Measurements from ENCODE around the gene KLF6. TPM values are rescaled to one million over a fixed set of nuclear protein-coding genes. Genes with fewer than 3 reads are reported as not detected.
A peak's percentile ranks its signal among the peaks of the same experiment; 100 is the strongest.

KLF6 gene
- total and polyA plus RNA-seq, 9 of the 15 experiments (the other 6 are each of a cell fraction or from before 2014, with no cell fraction given): 3.2 to 23.9 (median 8.0) TPM

DNA sequence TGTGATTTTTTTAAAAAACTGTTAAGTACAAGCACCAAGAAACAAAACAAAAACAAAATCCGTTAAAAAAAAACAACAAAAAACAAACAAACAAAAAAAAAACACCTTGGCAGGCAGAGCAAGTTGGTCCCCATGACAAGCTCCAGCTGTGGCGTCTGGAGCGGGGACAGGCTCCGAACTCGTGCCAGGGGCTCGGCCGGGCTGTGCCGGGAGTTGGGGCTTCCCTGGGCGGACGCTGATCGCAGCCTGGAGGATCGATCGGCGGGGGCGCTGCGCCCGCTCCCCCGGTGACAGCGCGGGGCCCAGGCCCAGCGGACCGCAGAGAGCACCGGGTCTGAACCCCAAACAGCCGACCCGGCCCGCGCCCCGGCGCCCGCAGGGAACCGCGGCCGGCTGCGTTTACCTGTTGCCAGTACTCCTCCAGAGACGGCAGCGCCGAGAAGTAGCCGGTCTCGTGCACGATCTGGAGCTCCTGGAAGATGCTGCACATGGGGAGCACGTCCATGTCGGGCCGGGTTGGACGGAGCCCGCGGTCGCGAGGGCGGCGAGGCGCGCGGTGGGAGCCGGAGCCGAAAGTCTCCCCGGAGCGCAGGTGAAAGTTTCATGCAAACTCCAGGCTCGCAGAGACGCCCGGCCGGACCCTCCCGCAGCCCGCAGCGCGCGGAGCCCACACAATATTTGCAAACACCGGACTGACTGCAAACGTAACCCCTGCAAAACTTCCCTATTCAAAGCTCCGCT is at the start of gene KLF6 (continued):
- TF ChIP-seq, protein P1, sequence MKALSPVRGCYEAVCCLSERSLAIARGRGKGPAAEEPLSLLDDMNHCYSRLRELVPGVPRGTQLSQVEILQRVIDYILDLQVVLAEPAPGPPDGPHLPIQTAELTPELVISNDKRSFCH (CRISPR knock-in tag; IDR thresholded peaks at IDR 0.05): no peak
- TF ChIP-seq, protein P1 (tag; IDR thresholded peaks at IDR 0.05): no peak
- TF ChIP-seq, protein P2, sequence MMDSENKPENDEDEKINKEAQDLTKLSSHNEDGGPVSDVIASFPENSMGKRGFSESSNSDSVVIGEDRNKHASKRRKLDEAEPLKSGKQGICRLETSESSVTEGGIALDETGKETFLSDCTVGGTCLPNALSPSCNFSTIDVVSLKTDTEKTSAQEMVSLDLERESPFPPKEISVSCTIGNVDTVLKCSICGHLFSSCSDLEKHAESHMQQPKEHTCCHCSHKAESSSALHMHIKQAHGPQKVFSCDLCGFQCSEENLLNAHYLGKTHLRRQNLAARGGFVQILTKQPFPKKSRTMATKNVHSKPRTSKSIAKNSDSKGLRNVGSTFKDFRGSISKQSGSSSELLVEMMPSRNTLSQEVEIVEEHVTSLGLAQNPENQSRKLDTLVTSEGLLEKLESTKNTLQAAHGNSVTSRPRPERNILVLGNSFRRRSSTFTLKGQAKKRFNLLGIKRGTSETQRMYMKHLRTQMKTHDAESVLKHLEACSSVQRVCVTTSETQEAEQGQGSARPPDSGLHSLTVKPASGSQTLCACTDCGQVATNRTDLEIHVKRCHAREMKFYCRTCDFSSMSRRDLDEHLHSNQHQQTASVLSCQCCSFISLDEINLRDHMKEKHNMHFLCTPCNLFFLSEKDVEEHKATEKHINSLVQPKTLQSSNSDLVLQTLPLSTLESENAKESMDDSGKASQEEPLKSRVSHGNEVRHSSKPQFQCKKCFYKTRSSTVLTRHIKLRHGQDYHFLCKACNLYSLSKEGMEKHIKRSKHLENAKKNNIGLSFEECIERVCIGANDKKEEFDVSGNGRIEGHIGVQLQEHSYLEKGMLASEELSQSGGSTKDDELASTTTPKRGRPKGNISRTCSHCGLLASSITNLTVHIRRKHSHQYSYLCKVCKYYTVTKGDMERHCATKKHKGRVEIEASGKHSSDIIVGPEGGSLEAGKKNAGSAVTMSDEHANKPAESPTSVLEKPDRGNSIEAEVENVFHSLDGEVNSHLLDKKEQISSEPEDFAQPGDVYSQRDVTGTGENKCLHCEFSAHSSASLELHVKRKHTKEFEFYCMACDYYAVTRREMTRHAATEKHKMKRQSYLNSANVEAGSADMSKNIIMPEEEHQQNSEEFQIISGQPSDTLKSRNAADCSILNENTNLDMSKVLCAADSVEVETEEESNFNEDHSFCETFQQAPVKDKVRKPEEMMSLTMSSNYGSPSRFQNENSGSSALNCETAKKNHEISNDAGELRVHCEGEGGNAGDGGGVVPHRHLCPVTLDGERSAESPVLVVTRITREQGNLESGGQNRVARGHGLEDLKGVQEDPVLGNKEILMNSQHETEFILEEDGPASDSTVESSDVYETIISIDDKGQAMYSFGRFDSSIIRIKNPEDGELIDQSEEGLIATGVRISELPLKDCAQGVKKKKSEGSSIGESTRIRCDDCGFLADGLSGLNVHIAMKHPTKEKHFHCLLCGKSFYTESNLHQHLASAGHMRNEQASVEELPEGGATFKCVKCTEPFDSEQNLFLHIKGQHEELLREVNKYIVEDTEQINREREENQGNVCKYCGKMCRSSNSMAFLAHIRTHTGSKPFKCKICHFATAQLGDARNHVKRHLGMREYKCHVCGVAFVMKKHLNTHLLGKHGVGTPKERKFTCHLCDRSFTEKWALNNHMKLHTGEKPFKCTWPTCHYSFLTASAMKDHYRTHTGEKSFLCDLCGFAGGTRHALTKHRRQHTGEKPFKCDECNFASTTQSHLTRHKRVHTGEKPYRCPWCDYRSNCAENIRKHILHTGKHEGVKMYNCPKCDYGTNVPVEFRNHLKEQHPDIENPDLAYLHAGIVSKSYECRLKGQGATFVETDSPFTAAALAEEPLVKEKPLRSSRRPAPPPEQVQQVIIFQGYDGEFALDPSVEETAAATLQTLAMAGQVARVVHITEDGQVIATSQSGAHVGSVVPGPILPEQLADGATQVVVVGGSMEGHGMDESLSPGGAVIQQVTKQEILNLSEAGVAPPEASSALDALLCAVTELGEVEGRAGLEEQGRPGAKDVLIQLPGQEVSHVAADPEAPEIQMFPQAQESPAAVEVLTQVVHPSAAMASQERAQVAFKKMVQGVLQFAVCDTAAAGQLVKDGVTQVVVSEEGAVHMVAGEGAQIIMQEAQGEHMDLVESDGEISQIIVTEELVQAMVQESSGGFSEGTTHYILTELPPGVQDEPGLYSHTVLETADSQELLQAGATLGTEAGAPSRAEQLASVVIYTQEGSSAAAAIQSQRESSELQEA (IDR thresholded peaks at IDR 0.05; ENCODE audit: low read depth): no peak
- TF ChIP-seq L3MBTL2 (IDR thresholded peaks at IDR 0.05) (peak; percentile 54; the same call in 1 of the 2 replicates), PHF20 (IDR thresholded peaks at IDR 0.05; ENCODE audit: partially characterized antibody) (peak; percentile 26), ETV5 (CRISPR knock-in tag; IDR thresholded peaks at IDR 0.05; ENCODE audit: low read depth) (no peak; the same call in 1 of the 2 replicates), EP400 (IDR thresholded peaks at IDR 0.05) (peak; percentile 61; the same call in 1 of the 2 replicates), PHF8 (IDR thresholded peaks at IDR 0.05; ENCODE audit: borderline replicate concordance, low read length) (peak; percentile 64; the same call in 1 of the 2 replicates), KDM5B (IDR thresholded peaks at IDR 0.05; ENCODE audit: insufficient replicate concordance, low read depth, low read length) (no peak), POLR2A (conservative IDR thresholded peaks at IDR 0.05) (0 out of 2 replicates have a peak, but pooled peaks have one; percentile 17), KHSRP (IDR thresholded peaks at IDR 0.05) (no peak; the same call in 1 of the 2 replicates), JUN (IDR thresholded peaks at IDR 0.05; ENCODE audit: borderline replicate concordance, low read depth, low read length) (no peak), JUN (CRISPR knock-in tag; IDR thresholded peaks at IDR 0.05; ENCODE audit: borderline replicate concordance) (no peak), CXXC5 (CRISPR knock-in tag; IDR thresholded peaks at IDR 0.05) (peak; percentile 33)
- TF ChIP-seq, protein P3, sequence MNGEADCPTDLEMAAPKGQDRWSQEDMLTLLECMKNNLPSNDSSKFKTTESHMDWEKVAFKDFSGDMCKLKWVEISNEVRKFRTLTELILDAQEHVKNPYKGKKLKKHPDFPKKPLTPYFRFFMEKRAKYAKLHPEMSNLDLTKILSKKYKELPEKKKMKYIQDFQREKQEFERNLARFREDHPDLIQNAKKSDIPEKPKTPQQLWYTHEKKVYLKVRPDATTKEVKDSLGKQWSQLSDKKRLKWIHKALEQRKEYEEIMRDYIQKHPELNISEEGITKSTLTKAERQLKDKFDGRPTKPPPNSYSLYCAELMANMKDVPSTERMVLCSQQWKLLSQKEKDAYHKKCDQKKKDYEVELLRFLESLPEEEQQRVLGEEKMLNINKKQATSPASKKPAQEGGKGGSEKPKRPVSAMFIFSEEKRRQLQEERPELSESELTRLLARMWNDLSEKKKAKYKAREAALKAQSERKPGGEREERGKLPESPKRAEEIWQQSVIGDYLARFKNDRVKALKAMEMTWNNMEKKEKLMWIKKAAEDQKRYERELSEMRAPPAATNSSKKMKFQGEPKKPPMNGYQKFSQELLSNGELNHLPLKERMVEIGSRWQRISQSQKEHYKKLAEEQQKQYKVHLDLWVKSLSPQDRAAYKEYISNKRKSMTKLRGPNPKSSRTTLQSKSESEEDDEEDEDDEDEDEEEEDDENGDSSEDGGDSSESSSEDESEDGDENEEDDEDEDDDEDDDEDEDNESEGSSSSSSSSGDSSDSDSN (IDR thresholded peaks at IDR 0.05; ENCODE audit: borderline replicate concordance in 1 of 2, low read depth in 2 of 2, low read length in 2 of 2): peak in 1 of 2 experiments; percentile 90; a peak in 2 of 4 replicates

Data from K562 (cell line).